ENCODE measurements around the gene VPS4B.

GRCh38 chr18:63449426-63449825 is 27.1 kb upstream of the VPS4B start:
- TF ChIP-seq POLR2A (IDR thresholded peaks at IDR 0.05; ENCODE audit: low read length) (no peak), GATA1 (IDR thresholded peaks at IDR 0.05; ENCODE audit: low read depth, low read length) (no peak)

All from erythroblast (primary cell).